Measurements from ENCODE around the gene AFF3.

AFF3 gene

GRCh38 chr2:99850084-99850710, 292.2 kb downstream of the AFF3 start:
- no peak for DNase-seq

- no peak for DNase-seq
Measured at GRCh38 chr2:99846462-99847107, 295.8 kb downstream of the AFF3 start.

- no peak for DNase-seq
Measured at GRCh38 chr2:99845296-99845695, 297.1 kb downstream of the AFF3 start.

- no peak for DNase-seq
Measured at GRCh38 chr2:99842451-99842850, 299.9 kb downstream of the AFF3 start.

- DNase-seq = no peak
Measured at GRCh38 chr2:99841749-99842148, 300.6 kb downstream of the AFF3 start.

- DNase-seq = no peak
Measured at GRCh38 chr2:99840831-99841230, 301.6 kb downstream of the AFF3 start.

GRCh38 chr2:99836690-99837605, 305.4 kb downstream of the AFF3 start:
- DNase-seq = no peak

GRCh38 chr2:99834426-99834825, 308.0 kb downstream of the AFF3 start:
- no peak for DNase-seq

- DNase-seq = no peak
Measured at GRCh38 chr2:99833586-99834201, 308.7 kb downstream of the AFF3 start.

GRCh38 chr2:99832926-99833325, 309.5 kb downstream of the AFF3 start:
- no peak for DNase-seq

- no peak for DNase-seq
Measured at GRCh38 chr2:99831772-99832171, 310.6 kb downstream of the AFF3 start.

- DNase-seq = no peak
Measured at GRCh38 chr2:99827296-99827999, 314.9 kb downstream of the AFF3 start.

- DNase-seq = no peak
Measured at GRCh38 chr2:99825630-99826029, 316.8 kb downstream of the AFF3 start.

- DNase-seq = no peak
Measured at GRCh38 chr2:99824758-99825157, 317.6 kb downstream of the AFF3 start.

GRCh38 chr2:99822474-99823207, 319.7 kb downstream of the AFF3 start:
- DNase-seq = no peak

- no peak for DNase-seq
Measured at GRCh38 chr2:99821984-99822383, 320.4 kb downstream of the AFF3 start.

GRCh38 chr2:99821572-99821971, 320.8 kb downstream of the AFF3 start:
- DNase-seq = no peak

GRCh38 chr2:99821039-99821438, 321.4 kb downstream of the AFF3 start:
- DNase-seq = no peak

GRCh38 chr2:99819766-99820165, 322.6 kb downstream of the AFF3 start:
- no peak for DNase-seq

- DNase-seq = no peak
Measured at GRCh38 chr2:99818842-99819241, 323.5 kb downstream of the AFF3 start.

- DNase-seq = no peak
Measured at GRCh38 chr2:99816908-99817307, 325.5 kb downstream of the AFF3 start.

- no peak for DNase-seq
Measured at GRCh38 chr2:99812426-99812825, 330.0 kb downstream of the AFF3 start.
